ENCODE data around the gene HSD3B7.

DNA sequence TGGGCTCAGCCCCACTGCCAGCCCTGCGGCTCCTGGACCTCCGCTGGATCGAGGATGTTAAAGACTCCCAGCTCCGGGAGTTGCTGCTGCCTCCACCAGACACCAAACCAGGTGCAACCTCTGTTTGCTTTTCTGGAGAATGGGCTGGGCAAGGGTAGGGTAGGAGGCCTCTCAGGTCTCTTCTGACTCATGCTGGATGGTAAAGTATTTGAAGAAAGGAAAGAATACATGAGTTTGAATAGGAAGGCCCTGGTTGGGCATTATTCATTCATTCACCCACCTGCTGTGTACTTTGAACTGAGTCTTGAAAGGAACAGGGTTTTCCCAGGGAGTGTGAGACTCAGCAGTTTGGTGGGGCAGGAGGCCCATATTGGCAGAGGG, 42.6 kb upstream of the HSD3B7 start:
- TF ChIP-seq POLR2A (IDR thresholded peaks at IDR 0.05) (no peak), POLR2AphosphoS5 (IDR thresholded peaks at IDR 0.05) (no peak), EP300 (IDR thresholded peaks at IDR 0.05) (no peak)
- TF ChIP-seq, protein P1, sequence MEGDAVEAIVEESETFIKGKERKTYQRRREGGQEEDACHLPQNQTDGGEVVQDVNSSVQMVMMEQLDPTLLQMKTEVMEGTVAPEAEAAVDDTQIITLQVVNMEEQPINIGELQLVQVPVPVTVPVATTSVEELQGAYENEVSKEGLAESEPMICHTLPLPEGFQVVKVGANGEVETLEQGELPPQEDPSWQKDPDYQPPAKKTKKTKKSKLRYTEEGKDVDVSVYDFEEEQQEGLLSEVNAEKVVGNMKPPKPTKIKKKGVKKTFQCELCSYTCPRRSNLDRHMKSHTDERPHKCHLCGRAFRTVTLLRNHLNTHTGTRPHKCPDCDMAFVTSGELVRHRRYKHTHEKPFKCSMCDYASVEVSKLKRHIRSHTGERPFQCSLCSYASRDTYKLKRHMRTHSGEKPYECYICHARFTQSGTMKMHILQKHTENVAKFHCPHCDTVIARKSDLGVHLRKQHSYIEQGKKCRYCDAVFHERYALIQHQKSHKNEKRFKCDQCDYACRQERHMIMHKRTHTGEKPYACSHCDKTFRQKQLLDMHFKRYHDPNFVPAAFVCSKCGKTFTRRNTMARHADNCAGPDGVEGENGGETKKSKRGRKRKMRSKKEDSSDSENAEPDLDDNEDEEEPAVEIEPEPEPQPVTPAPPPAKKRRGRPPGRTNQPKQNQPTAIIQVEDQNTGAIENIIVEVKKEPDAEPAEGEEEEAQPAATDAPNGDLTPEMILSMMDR (IDR thresholded peaks at IDR 0.05) = no peak
